Measurements from ENCODE around the gene GIPC3. TPM values are rescaled to one million over a fixed set of nuclear protein-coding genes. Genes with fewer than 3 reads are reported as not detected.

GIPC3 gene
- total RNA-seq, 2 donors from 2014 or later: 0.36 to 1.9 TPM

DNA sequence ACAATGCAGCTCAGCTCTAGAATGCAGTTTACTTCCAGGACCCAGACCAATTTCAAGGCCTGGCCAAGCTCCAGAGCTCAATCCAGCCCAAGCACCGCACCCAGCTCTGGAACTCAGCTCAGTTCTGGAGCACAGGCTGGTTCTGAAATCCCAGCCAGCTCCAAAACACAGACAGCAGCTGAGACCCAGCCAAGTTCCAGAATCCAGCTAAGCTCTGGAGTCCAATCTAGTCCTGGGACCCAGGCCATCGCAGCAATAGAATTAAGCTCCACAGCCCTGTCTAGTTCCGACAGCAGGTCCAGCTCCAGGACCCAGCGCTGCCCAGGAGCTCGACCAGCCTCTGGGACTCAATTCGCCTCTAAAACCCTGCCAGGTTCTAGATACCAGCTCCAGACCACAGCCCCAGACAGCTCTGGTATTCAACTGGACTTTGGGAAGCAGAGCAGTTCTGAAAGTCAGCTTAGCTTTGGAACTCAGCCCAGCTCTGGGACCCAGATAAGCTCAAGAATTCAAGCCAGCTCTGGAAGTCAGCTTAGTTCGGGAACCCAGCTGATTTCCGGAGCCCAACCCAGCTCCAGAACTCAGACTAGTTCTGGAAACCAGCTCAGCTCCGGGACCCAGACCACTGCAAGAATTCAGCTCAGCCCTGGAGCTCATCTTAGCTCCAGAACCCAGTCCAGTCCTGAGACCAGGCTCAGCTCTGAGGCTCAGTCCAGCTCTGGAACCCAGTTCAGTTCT is 6.8 kb downstream of the GIPC3 start:
- DNase-seq (ENCODE audit: low spot score): no peak
- H3K36me3 ChIP-seq: no peaks in the 10 kb centered on the region
- no peak overlapping the region for H3K27ac ChIP-seq
- intact Hi-C loops (cut with DNase I): no loop called here
- no peaks in the 10 kb centered on the region for H3K9me3 ChIP-seq
- no peaks in the 10 kb centered on the region for H3K27me3 ChIP-seq (replicated peaks; ENCODE audit: insufficient read depth)
- H3K4me1 ChIP-seq (replicated peaks): no peaks in the 10 kb centered on the region
- TF ChIP-seq POLR2A (IDR thresholded peaks at IDR 0.05) (no peak), POLR2AphosphoS5 (IDR thresholded peaks at IDR 0.05) (no peak), CTCF (IDR thresholded peaks at IDR 0.05) (no peak)
- H3K4me3 ChIP-seq: no peak overlapping the region
- 82% methylated on average over 9 of the region's 9 CpGs for WGBS

DNA sequence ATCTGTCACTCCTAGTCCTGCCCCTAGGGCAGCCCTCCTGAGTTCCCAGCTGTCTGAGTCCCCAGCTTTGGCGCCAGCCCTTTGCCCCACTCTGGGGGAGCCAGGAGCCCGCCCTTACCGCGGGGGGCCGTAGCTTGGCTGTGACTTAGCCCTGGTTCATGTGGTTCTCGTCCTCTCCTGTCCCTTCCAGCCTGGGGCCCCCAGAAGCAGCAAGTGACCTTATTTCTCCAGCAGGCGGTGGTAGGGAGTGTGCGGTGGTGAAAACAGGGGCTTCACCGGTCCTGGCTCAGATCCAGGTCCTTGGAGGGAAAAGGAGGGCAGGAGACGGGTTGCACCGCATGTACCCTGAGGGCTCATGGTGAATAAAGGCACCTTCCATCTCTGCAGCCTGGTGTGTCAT is 7.9 kb downstream of the GIPC3 start:
- Histone ChIP-seq H3K4me1 (replicated peaks) (no peaks in the 10 kb centered on the region), H3K9me3 (no peaks in the 10 kb centered on the region), H3K4me3 (no peak overlapping the region), H3K36me3 (no peaks in the 10 kb centered on the region), H3K27ac (no peak overlapping the region), H3K27me3 (replicated peaks; ENCODE audit: insufficient read depth) (no peaks in the 10 kb centered on the region)
- intact Hi-C loops (cut with DNase I): no loop called here
- no peak for DNase-seq (ENCODE audit: low spot score)
- TF ChIP-seq POLR2AphosphoS5 (IDR thresholded peaks at IDR 0.05) (no peak), CTCF (IDR thresholded peaks at IDR 0.05) (no peak), POLR2A (IDR thresholded peaks at IDR 0.05) (no peak)
- WGBS: 37% methylated on average over 10 of the region's 11 CpGs

DNA sequence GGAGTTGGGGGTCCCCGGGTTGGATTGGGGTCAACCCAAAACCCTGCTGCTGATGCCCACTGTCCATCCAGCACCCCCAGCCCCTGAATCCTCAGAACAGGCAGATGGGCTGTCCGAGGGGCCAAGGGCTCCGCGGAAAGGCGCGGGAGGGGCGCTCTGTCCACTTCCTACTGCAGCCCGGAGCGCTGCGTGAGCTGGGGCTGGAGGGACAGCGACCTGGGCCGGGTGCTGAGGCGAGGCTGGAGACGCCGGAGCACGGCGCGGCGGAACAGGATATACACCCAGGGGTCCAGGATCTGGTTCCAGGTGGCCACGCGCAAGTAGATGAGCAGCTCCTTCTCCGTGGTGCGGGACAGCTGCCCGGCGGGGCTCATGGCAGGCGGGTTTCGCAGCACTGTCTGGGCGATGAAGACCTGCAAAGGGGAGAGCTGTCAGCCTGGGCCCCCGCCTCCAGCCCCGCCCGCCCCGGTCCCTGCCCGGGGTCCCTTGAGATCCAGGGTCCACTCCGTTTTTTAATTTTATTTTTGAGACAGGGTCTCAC is 10.3 kb downstream of the GIPC3 start:
- Histone ChIP-seq H3K36me3 (no peaks in the 10 kb centered on the region), H3K27ac (no peak overlapping the region), H3K27me3 (replicated peaks; ENCODE audit: insufficient read depth) (no peaks in the 10 kb centered on the region), H3K9me3 (no peaks in the 10 kb centered on the region), H3K4me3 (no peak overlapping the region), H3K4me1 (replicated peaks) (no peaks in the 10 kb centered on the region)
- intact Hi-C loops (cut with DNase I): no loop called here
- DNase-seq (ENCODE audit: low spot score): no peak
- 75% methylated on average over 34 of the region's 34 CpGs for WGBS
- no peak for TF ChIP-seq CTCF (IDR thresholded peaks at IDR 0.05)
- TF ChIP-seq POLR2A (IDR thresholded peaks at IDR 0.05): no peak
- TF ChIP-seq POLR2AphosphoS5 (IDR thresholded peaks at IDR 0.05): no peak

DNA sequence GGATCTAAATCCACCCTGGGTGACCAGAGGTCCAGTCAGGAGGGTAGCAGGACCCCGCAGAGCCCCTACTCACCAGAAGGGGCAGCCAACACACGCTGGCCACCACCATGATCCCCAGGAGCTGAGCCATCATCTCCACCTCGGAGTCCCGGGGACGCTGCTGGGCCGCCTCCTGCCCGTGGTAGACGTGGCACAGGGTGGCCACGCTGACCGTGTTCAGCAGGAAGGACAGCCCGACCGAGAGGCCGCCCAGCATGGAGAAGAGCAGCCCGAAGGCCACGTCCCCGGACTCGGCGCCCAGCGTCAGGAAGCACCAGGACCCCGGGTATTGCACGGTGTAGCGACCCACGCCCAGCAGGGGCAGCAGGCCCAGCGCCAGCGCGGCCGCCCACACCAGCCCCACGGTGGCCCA is 14.5 kb downstream of the GIPC3 start:
- Histone ChIP-seq H3K36me3 (no peaks in the 10 kb centered on the region), H3K27ac (no peak overlapping the region), H3K4me3 (no peak overlapping the region), H3K4me1 (replicated peaks) (no peaks in the 10 kb centered on the region), H3K9me3 (no peaks in the 10 kb centered on the region), H3K27me3 (replicated peaks; ENCODE audit: insufficient read depth) (no peaks in the 10 kb centered on the region)
- intact Hi-C loops (cut with DNase I): no loop called here
- WGBS: 85% methylated on average over 18 of the region's 28 CpGs
- TF ChIP-seq POLR2AphosphoS5 (IDR thresholded peaks at IDR 0.05) (no peak), POLR2A (IDR thresholded peaks at IDR 0.05) (no peak), CTCF (IDR thresholded peaks at IDR 0.05) (no peak)
- DNase-seq (ENCODE audit: low spot score): no peak

GRCh38 chr19:3601021-3601420 is 15.7 kb downstream of the GIPC3 start:
- DNase-seq (ENCODE audit: low spot score): no peak
- Histone ChIP-seq H3K4me3 (no peak overlapping the region), H3K4me1 (replicated peaks) (peaks cover 3% of the 10 kb centered on the region), H3K27ac (no peak overlapping the region), H3K9me3 (no peaks in the 10 kb centered on the region), H3K27me3 (replicated peaks; ENCODE audit: insufficient read depth) (no peaks in the 10 kb centered on the region), H3K36me3 (no peaks in the 10 kb centered on the region)
- TF ChIP-seq POLR2AphosphoS5 (IDR thresholded peaks at IDR 0.05) (no peak), POLR2A (IDR thresholded peaks at IDR 0.05) (no peak), CTCF (IDR thresholded peaks at IDR 0.05) (no peak)
- intact Hi-C loops (cut with DNase I): no loop called here
- 83% methylated on average over 12 of the region's 12 CpGs for WGBS

Measured in prostate gland (tissue), 2 donors.